Measurements from ENCODE around the gene GNG13.
"Not testable (repeated sequence)": the region's sequence is repeated elsewhere in the genome, so short reads cannot be mapped to it uniquely, and the experiment has no call there.

Gene GNG13

DNA sequence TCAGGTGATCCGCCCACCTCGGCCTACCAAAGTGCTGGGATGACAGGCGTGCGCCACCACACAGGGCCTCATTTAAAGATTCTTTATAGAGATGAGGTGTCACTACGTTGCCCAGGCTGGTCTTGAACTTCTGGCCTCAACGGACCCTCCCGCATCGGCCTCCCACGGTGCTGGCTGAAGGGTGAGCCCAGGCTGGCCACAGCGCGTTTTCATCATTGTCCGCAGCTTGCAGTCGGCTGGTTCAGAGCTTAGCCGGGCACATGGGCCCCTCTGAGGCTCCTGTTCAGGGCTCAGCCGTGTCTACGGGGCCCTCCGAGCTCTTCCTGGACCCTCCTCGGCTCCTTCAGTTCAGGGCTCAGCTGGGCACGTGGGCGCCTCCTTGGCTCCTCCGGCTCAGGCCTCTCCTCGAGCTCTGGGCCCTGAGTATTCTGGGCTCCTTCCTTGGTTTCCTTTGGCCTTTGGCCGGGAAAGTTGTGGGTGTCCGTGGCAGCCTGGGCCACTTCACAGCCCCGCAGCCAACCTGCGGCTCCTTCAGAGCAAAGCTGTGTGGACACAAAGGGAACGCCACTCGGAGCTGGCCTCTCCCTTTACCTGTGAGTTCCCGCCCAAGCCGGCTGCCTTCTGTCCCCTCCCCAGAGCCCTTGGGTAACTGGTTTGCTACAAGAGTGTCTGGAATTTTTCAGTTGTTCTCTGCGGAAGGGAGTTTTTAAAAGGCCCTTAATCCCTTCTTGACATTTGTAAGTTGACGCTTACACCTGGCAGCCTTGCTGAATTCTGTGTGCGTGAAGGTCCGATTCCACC, 41.2 kb downstream of the GNG13 start:
- Histone ChIP-seq H3K4me3 (ENCODE audit: low read length) (no peak overlapping the region), H3K4me1 (ENCODE audit: control insufficient read depth, low read length) (no peaks in the 10 kb centered on the region), H3K36me3 (ENCODE audit: control insufficient read depth, low read length) (no peaks in the 10 kb centered on the region), H3K9me2 (replicated peaks; ENCODE audit: control insufficient read depth, low read length) (no peaks in the 10 kb centered on the region), H3F3A (ENCODE audit: control insufficient read depth, insufficient read depth) (no peaks in the 10 kb centered on the region), H3K4me2 (ENCODE audit: low read length) (no peak overlapping the region), H4K20me1 (ENCODE audit: control insufficient read depth, insufficient read depth, low read depth, low read length) (no peaks in the 10 kb centered on the region), H3K79me2 (ENCODE audit: control insufficient read depth, low read length) (no peaks in the 10 kb centered on the region), H3K27ac (ENCODE audit: low read depth, low read length) (no peak overlapping the region), H3K9me3 (ENCODE audit: control insufficient read depth, insufficient read depth, low read length) (no peaks in the 10 kb centered on the region), H3K27me3 (ENCODE audit: control insufficient read depth, low read length) (peaks cover 3% of the 10 kb centered on the region; the same call in 1 of the 2 replicates)
- no peak for TF ChIP-seq EZH2phosphoT487 (IDR thresholded peaks at IDR 0.05; ENCODE audit: borderline replicate concordance, low read length)
- TF ChIP-seq, protein P1, sequence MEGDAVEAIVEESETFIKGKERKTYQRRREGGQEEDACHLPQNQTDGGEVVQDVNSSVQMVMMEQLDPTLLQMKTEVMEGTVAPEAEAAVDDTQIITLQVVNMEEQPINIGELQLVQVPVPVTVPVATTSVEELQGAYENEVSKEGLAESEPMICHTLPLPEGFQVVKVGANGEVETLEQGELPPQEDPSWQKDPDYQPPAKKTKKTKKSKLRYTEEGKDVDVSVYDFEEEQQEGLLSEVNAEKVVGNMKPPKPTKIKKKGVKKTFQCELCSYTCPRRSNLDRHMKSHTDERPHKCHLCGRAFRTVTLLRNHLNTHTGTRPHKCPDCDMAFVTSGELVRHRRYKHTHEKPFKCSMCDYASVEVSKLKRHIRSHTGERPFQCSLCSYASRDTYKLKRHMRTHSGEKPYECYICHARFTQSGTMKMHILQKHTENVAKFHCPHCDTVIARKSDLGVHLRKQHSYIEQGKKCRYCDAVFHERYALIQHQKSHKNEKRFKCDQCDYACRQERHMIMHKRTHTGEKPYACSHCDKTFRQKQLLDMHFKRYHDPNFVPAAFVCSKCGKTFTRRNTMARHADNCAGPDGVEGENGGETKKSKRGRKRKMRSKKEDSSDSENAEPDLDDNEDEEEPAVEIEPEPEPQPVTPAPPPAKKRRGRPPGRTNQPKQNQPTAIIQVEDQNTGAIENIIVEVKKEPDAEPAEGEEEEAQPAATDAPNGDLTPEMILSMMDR (IDR thresholded peaks at IDR 0.05; ENCODE audit: low read depth, low read length, poor library complexity, severe bottlenecking) = no peak

DNA sequence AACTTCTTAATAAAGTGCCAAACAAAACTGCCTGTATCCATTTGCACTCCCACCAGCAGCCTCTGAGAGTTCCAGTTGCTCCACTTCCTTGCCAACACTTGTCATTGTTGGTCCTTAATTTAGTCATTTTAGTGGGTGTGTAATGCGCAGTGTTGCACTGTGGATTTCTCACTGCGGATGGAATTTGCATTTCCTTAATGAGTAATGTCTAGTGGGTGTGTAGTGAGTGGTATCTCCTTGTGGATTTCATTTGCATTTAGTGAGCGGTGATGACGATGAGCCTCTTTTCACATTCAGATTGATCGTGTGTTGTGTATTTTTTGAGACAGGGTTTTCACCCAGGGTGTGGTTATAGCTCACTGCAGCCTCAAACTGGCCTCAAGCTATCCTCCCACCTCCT, 44.1 kb downstream of the GNG13 start:
- TF ChIP-seq, protein P1 (IDR thresholded peaks at IDR 0.05; ENCODE audit: low read depth, low read length, poor library complexity, severe bottlenecking) = no peak
- TF ChIP-seq EZH2phosphoT487 (IDR thresholded peaks at IDR 0.05; ENCODE audit: borderline replicate concordance, low read length) = no peak
- Histone ChIP-seq H3K79me2 (ENCODE audit: control insufficient read depth, low read length) (no peaks in the 10 kb centered on the region), H3K9me3 (ENCODE audit: control insufficient read depth, insufficient read depth, low read length) (no peaks in the 10 kb centered on the region), H4K20me1 (ENCODE audit: control insufficient read depth, insufficient read depth, low read depth, low read length) (no peaks in the 10 kb centered on the region), H3K4me3 (ENCODE audit: low read length) (no peak overlapping the region), H3K9me2 (replicated peaks; ENCODE audit: control insufficient read depth, low read length) (no peaks in the 10 kb centered on the region), H3K27ac (ENCODE audit: low read depth, low read length) (no peak overlapping the region), H3K36me3 (ENCODE audit: control insufficient read depth, low read length) (no peaks in the 10 kb centered on the region), H3K27me3 (ENCODE audit: control insufficient read depth, low read length) (peaks cover 3% of the 10 kb centered on the region; the same call in 1 of the 2 replicates), H3F3A (ENCODE audit: control insufficient read depth, insufficient read depth) (no peaks in the 10 kb centered on the region), H3K4me1 (ENCODE audit: control insufficient read depth, low read length) (no peaks in the 10 kb centered on the region), H3K4me2 (ENCODE audit: low read length) (no peak overlapping the region)

DNA sequence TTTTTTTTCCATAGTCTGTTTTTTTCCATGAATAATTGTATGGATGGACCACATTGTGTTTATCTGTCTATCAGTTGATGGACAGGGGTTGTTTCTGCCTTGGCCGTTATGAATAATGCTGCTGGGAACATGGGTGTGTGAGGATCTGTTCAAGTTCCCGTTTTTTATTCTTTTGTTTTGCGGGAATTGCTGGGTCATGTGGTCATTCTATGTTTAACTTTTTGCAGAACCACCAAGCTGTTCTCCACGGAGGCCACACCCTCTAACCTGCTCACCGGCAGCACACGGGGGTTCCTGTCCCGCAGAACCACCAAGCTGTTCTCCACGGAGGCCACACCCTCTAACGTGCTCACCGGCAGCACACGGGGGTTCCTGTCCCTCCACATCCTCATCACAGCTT, 45.9 kb downstream of the GNG13 start:
- H4K20me1 ChIP-seq (ENCODE audit: control insufficient read depth, insufficient read depth, low read depth, low read length) = no peaks in the 10 kb centered on the region
- no peak overlapping the region for H3K4me3 ChIP-seq (ENCODE audit: low read length)
- no peak overlapping the region for H3K27ac ChIP-seq (ENCODE audit: low read depth, low read length)
- no peaks in the 10 kb centered on the region for H3K79me2 ChIP-seq (ENCODE audit: control insufficient read depth, low read length)
- no peaks in the 10 kb centered on the region for H3F3A ChIP-seq (ENCODE audit: control insufficient read depth, insufficient read depth)
- peaks cover 3% of the 10 kb centered on the region; the same call in 1 of the 2 replicates for H3K27me3 ChIP-seq (ENCODE audit: control insufficient read depth, low read length)
- no peak for TF ChIP-seq EZH2phosphoT487 (IDR thresholded peaks at IDR 0.05; ENCODE audit: borderline replicate concordance, low read length)
- TF ChIP-seq, protein P1 (IDR thresholded peaks at IDR 0.05; ENCODE audit: low read depth, low read length, poor library complexity, severe bottlenecking) = no peak
- H3K36me3 ChIP-seq (ENCODE audit: control insufficient read depth, low read length) = no peaks in the 10 kb centered on the region
- H3K4me2 ChIP-seq (ENCODE audit: low read length) = no peak overlapping the region
- no peaks in the 10 kb centered on the region for H3K9me2 ChIP-seq (replicated peaks; ENCODE audit: control insufficient read depth, low read length)
- H3K9me3 ChIP-seq (ENCODE audit: control insufficient read depth, insufficient read depth, low read length) = no peaks in the 10 kb centered on the region
- H3K4me1 ChIP-seq (ENCODE audit: control insufficient read depth, low read length) = no peaks in the 10 kb centered on the region

DNA sequence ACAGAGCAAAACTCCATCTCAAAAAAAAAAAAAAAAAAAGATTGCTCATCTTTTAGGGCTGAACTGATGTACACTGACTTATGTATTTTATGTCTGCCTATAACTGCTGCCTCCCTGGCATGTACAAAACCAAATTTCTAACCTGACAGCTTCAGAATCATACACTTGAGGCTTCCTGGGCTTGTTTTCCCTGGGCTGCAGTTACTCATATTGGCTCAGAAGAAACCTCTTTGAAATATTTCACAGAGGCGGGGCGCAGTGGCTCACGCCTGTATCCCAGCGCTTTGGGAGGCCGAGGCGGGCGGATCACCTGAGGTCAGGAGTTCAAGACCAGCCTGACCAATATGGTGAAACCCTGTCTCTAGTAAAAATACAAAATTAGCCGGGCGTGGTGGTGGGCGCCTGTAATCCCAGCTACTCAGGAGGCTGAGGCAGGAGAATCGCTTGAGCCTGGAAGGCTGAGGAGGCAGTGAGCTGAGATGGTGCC, 46.4 kb downstream of the GNG13 start:
- H3K4me2 ChIP-seq (ENCODE audit: low read length); H3K79me2 ChIP-seq (ENCODE audit: control insufficient read depth, low read length): not testable (repeated sequence)

More for the DNA sequence above, 46.4 kb downstream of the GNG13 start:
- H3K4me3 ChIP-seq (ENCODE audit: low read length); H3K9me2 ChIP-seq (replicated peaks; ENCODE audit: control insufficient read depth, low read length); H3K9me3 ChIP-seq (ENCODE audit: control insufficient read depth, insufficient read depth, low read length); H3K4me1 ChIP-seq (ENCODE audit: control insufficient read depth, low read length); H3K27me3 ChIP-seq (ENCODE audit: control insufficient read depth, low read length); H3K27ac ChIP-seq (ENCODE audit: low read depth, low read length); H3K36me3 ChIP-seq (ENCODE audit: control insufficient read depth, low read length); H4K20me1 ChIP-seq (ENCODE audit: control insufficient read depth, insufficient read depth, low read depth, low read length); H3F3A ChIP-seq (ENCODE audit: control insufficient read depth, insufficient read depth): not testable (repeated sequence)
